ENCODE data around the gene TSPAN7. TPM values are rescaled to one million over a fixed set of nuclear protein-coding genes. Genes with fewer than 3 reads are reported as not detected.
A peak's percentile ranks its signal among the peaks of the same experiment; 100 is the strongest.

The TSPAN7 gene
- total RNA-seq, 1 experiment from 2014 or later, result 3.5 TPM

- Mint-ChIP-seq H3K27me3 (ENCODE audit: low read depth) (no peaks in the 10 kb centered on the region; the same call in 1 of the 2 replicates), H3K4me1 (peaks cover 0 to 4% of the 10 kb centered on the region in 2 experiments; a peak in 1 of 4 replicates), H3K27ac (peak overlapping the region in 1 of 3 experiments; percentile 50; a peak in 1 of 7 replicates), H3K36me3 (ENCODE audit: insufficient read depth in 1 of 3, low read depth in 3 of 3) (peaks cover 0 to 2% (median 0%) of the 10 kb centered on the region in 3 experiments; a peak in 2 of 7 replicates), H3K4me3 (no peak overlapping the region), H3K9me3 (peaks cover 46 to 58% of the 10 kb centered on the region in 2 experiments)
- Histone ChIP-seq H3K9me3 (ENCODE audit: control insufficient read depth, low read depth, low read length) (no peaks in the 10 kb centered on the region), H4K5ac (ENCODE audit: insufficient read length, low read depth, low read length) (no peak overlapping the region), H3K79me2 (ENCODE audit: insufficient read depth, low read length) (no peaks in the 10 kb centered on the region), H3K56ac (ENCODE audit: insufficient read length, low read depth, low read length) (no peak overlapping the region), H3K27me3 (ENCODE audit: insufficient read depth, low read length) (no peaks in the 10 kb centered on the region), H2BK20ac (ENCODE audit: low read depth, low read length, poor library complexity, severe bottlenecking) (no peak overlapping the region), H3K27ac (ENCODE audit: insufficient read length, low read depth, low read length) (no peak overlapping the region), H4K91ac (ENCODE audit: insufficient read length, low read depth, low read length) (no peak overlapping the region), H3K23me2 (ENCODE audit: insufficient read length, low read depth, low read length, poor library complexity, severe bottlenecking) (no peaks in the 10 kb centered on the region), H3K14ac (ENCODE audit: insufficient read depth, low read length) (no peak overlapping the region), H3K4me1 (ENCODE audit: insufficient read depth, low read length) (no peaks in the 10 kb centered on the region), H3K23ac (ENCODE audit: insufficient read length, low read depth, low read length) (no peak overlapping the region), H4K20me1 (ENCODE audit: control insufficient read depth, insufficient read depth, insufficient read length) (no peaks in the 10 kb centered on the region), H3K4me2 (ENCODE audit: insufficient read depth, insufficient read length, low read length) (no peak overlapping the region), H3K4ac (ENCODE audit: low read depth, low read length) (no peak overlapping the region), H2BK120ac (ENCODE audit: low read depth, low read length, poor library complexity, severe bottlenecking) (no peak overlapping the region), H2BK5ac (ENCODE audit: insufficient read length, low read length) (no peak overlapping the region), H4K8ac (replicated peaks; ENCODE audit: insufficient read length, low read depth, low read length) (no peak overlapping the region), H3T11ph (ENCODE audit: low read length) (no peak overlapping the region), H2BK15ac (ENCODE audit: low read depth, low read length) (no peak overlapping the region), H3K79me1 (ENCODE audit: insufficient read depth, low read depth, low read length, poor library complexity, severe bottlenecking) (no peaks in the 10 kb centered on the region), H3K18ac (ENCODE audit: insufficient read length, low read depth, low read length) (no peak overlapping the region), H3K9ac (ENCODE audit: extremely low read depth, insufficient read length, low read length) (no peak overlapping the region), H2AK5ac (ENCODE audit: insufficient read length, low read length) (no peak overlapping the region), H2BK12ac (ENCODE audit: insufficient read length, low read depth, low read length) (no peak overlapping the region), H2AFZ (ENCODE audit: low read length) (no peak overlapping the region)
- no CpG with 5 or more reads among the region's 4 CpGs for WGBS (ENCODE audit: extremely low coverage, insufficient read length, low lambda C conversion rate)
- TF ChIP-seq CTCF (conservative IDR thresholded peaks at IDR 0.05), result no peak
- no peak for DNase-seq
Observed at GRCh38 chrX:38656350-38656915, 95.1 kb downstream of the TSPAN7 start.

All from H9 (cell line).